ENCODE results near the gene STPG4. TPM values are rescaled to one million over a fixed set of nuclear protein-coding genes. Genes with fewer than 3 reads are reported as not detected.

The STPG4 gene
- total RNA-seq, 2 experiments from 2014 or later, result 0.27 TPM; not detected in 1

GRCh38 chr2:47093626-47094025, 61.5 kb downstream of the STPG4 start:
- Mint-ChIP-seq H3K4me3 (no peak overlapping the region), H3K27me3 (ENCODE audit: low read depth) (no peaks in the 10 kb centered on the region), H3K9me3 (no peaks in the 10 kb centered on the region), H3K27ac (no peak overlapping the region), H3K4me1 (ENCODE audit: low read depth) (no peaks in the 10 kb centered on the region), H3K36me3 (ENCODE audit: low read depth) (no peaks in the 10 kb centered on the region)
- intact Hi-C loops (cut with micrococcal nuclease), result no loop called here
- CTCF ChIA-PET, result no interaction called here
- DNase-seq, result no peak

- no peak for DNase-seq
- Mint-ChIP-seq H3K4me1 (ENCODE audit: low read depth) (no peaks in the 10 kb centered on the region), H3K36me3 (ENCODE audit: low read depth) (no peaks in the 10 kb centered on the region), H3K27ac (no peak overlapping the region), H3K4me3 (no peak overlapping the region), H3K9me3 (no peaks in the 10 kb centered on the region), H3K27me3 (ENCODE audit: low read depth) (no peaks in the 10 kb centered on the region)
- CTCF ChIA-PET, result interaction anchor here (0.6 kb wide), 1 partner anchor 20 kb away, joined by 4 read pairs; no protein-coding TSS in a partner anchor
- intact Hi-C loops (cut with micrococcal nuclease), result no loop called here
These were observed 62.6 kb downstream of the STPG4 start for GRCh38 chr2:47092465-47092864.

GRCh38 chr2:47091118-47091517, 64.0 kb downstream of the STPG4 start:
- H3K4me3 Mint-ChIP-seq, result no peak overlapping the region
- CTCF ChIA-PET, result no interaction called here
- no peak for DNase-seq
- H3K36me3 Mint-ChIP-seq (ENCODE audit: low read depth), result no peaks in the 10 kb centered on the region
- peaks cover 4% of the 10 kb centered on the region for H3K4me1 Mint-ChIP-seq (ENCODE audit: low read depth)
- peaks cover 2% of the 10 kb centered on the region for H3K27me3 Mint-ChIP-seq (ENCODE audit: low read depth)
- intact Hi-C loops (cut with micrococcal nuclease), result no loop called here
- no peak overlapping the region for H3K27ac Mint-ChIP-seq
- no peaks in the 10 kb centered on the region for H3K9me3 Mint-ChIP-seq

- Mint-ChIP-seq H3K4me1 (ENCODE audit: low read depth) (peaks cover 5% of the 10 kb centered on the region), H3K4me3 (no peak overlapping the region), H3K27ac (no peak overlapping the region), H3K27me3 (ENCODE audit: low read depth) (peaks cover 3% of the 10 kb centered on the region), H3K9me3 (no peaks in the 10 kb centered on the region), H3K36me3 (ENCODE audit: low read depth) (no peaks in the 10 kb centered on the region)
- intact Hi-C loops (cut with micrococcal nuclease), result loop anchor here (10.0 kb wide), 1 partner anchor 186 kb away; no protein-coding TSS in a partner anchor
- CTCF ChIA-PET, result interaction anchor here (0.6 kb wide), 1 partner anchor 165 kb away, joined by 3 read pairs; no protein-coding TSS in a partner anchor
- no peak for DNase-seq
These were observed 66.0 kb downstream of the STPG4 start for GRCh38 chr2:47089083-47089464.

- Mint-ChIP-seq H3K4me1 (ENCODE audit: low read depth) (peaks cover 5% of the 10 kb centered on the region), H3K36me3 (ENCODE audit: low read depth) (no peaks in the 10 kb centered on the region)
These were observed 66.6 kb downstream of the STPG4 start for GRCh38 chr2:47088371-47089082.

GRCh38 chr2:47087051-47087450, 68.1 kb downstream of the STPG4 start:
- CTCF ChIA-PET, result interaction anchor here (1.5 kb wide), 1 partner anchor 236 kb away, joined by 4 read pairs; no protein-coding TSS in a partner anchor
- intact Hi-C loops (cut with micrococcal nuclease), result loop anchor here (10.0 kb wide), 1 partner anchor 188 kb away; no protein-coding TSS in a partner anchor
- H3K9me3 Mint-ChIP-seq, result no peaks in the 10 kb centered on the region
- no peaks in the 10 kb centered on the region for H3K36me3 Mint-ChIP-seq (ENCODE audit: low read depth)
- no peak overlapping the region for H3K4me3 Mint-ChIP-seq
- no peak overlapping the region for H3K27ac Mint-ChIP-seq
- H3K27me3 Mint-ChIP-seq (ENCODE audit: low read depth), result peaks cover 3% of the 10 kb centered on the region
- peaks cover 5% of the 10 kb centered on the region for H3K4me1 Mint-ChIP-seq (ENCODE audit: low read depth)
- no peak for DNase-seq

More at GRCh38 chr2:47088371-47089082, 66.6 kb downstream of the STPG4 start:
- CTCF ChIA-PET, result interaction anchor here (0.6 kb wide), 1 partner anchor 185 kb away, joined by 4 read pairs; no protein-coding TSS in a partner anchor
- Mint-ChIP-seq H3K27ac (no peak overlapping the region), H3K27me3 (ENCODE audit: low read depth) (peaks cover 3% of the 10 kb centered on the region), H3K9me3 (no peaks in the 10 kb centered on the region), H3K4me3 (no peak overlapping the region)
- intact Hi-C loops (cut with micrococcal nuclease), result loop anchor here (10.0 kb wide), 1 partner anchor 186 kb away; no protein-coding TSS in a partner anchor
- no peak for DNase-seq

GRCh38 chr2:47086571-47086970, 68.5 kb downstream of the STPG4 start:
- H3K4me3 Mint-ChIP-seq, result no peak overlapping the region
- CTCF ChIA-PET, result interaction anchor here (1.5 kb wide), 1 partner anchor 236 kb away, joined by 4 read pairs; no protein-coding TSS in a partner anchor

GRCh38 chr2:47086054-47086471, 69.0 kb downstream of the STPG4 start:
- no peak overlapping the region for H3K27ac Mint-ChIP-seq
- peaks cover 3% of the 10 kb centered on the region for H3K27me3 Mint-ChIP-seq (ENCODE audit: low read depth)
- CTCF ChIA-PET, result interaction anchor here (1.5 kb wide), 1 partner anchor 237 kb away, joined by 4 read pairs; no protein-coding TSS in a partner anchor
- H3K4me3 Mint-ChIP-seq, result no peak overlapping the region
- H3K4me1 Mint-ChIP-seq (ENCODE audit: low read depth), result peaks cover 5% of the 10 kb centered on the region
- no peaks in the 10 kb centered on the region for H3K9me3 Mint-ChIP-seq
- H3K36me3 Mint-ChIP-seq (ENCODE audit: low read depth), result no peaks in the 10 kb centered on the region
- DNase-seq, result no peak
- intact Hi-C loops (cut with micrococcal nuclease), result loop anchor here (10.0 kb wide), 1 partner anchor 189 kb away; no protein-coding TSS in a partner anchor

More at GRCh38 chr2:47086571-47086970, 68.5 kb downstream of the STPG4 start:
- no peak for DNase-seq
- H3K27ac Mint-ChIP-seq, result no peak overlapping the region
- H3K9me3 Mint-ChIP-seq, result no peaks in the 10 kb centered on the region
- intact Hi-C loops (cut with micrococcal nuclease), result loop anchor here (10.0 kb wide), 1 partner anchor 188 kb away; no protein-coding TSS in a partner anchor
- peaks cover 5% of the 10 kb centered on the region for H3K4me1 Mint-ChIP-seq (ENCODE audit: low read depth)
- H3K36me3 Mint-ChIP-seq (ENCODE audit: low read depth), result no peaks in the 10 kb centered on the region
- H3K27me3 Mint-ChIP-seq (ENCODE audit: low read depth), result peaks cover 3% of the 10 kb centered on the region

GRCh38 chr2:47083886-47084687, 71.0 kb downstream of the STPG4 start:
- intact Hi-C loops (cut with micrococcal nuclease), result loop anchor here (10.0 kb wide), 1 partner anchor 191 kb away; no protein-coding TSS in a partner anchor
- no peak for DNase-seq
- Mint-ChIP-seq H3K9me3 (no peaks in the 10 kb centered on the region), H3K4me3 (no peak overlapping the region), H3K4me1 (ENCODE audit: low read depth) (peaks cover 5% of the 10 kb centered on the region), H3K27me3 (ENCODE audit: low read depth) (peaks cover 3% of the 10 kb centered on the region), H3K36me3 (ENCODE audit: low read depth) (no peaks in the 10 kb centered on the region), H3K27ac (no peak overlapping the region)
- CTCF ChIA-PET, result interaction anchor here (1.0 kb wide), 1 partner anchor 187 kb away, joined by 3 read pairs; no protein-coding TSS in a partner anchor

GRCh38 chr2:47083485-47083884, 71.6 kb downstream of the STPG4 start:
- intact Hi-C loops (cut with micrococcal nuclease), result loop anchor here (10.0 kb wide), 1 partner anchor 191 kb away; no protein-coding TSS in a partner anchor
- H3K27ac Mint-ChIP-seq, result no peak overlapping the region
- peaks cover 3% of the 10 kb centered on the region for H3K27me3 Mint-ChIP-seq (ENCODE audit: low read depth)
- no peak for DNase-seq
- H3K4me3 Mint-ChIP-seq, result no peak overlapping the region
- H3K36me3 Mint-ChIP-seq (ENCODE audit: low read depth), result no peaks in the 10 kb centered on the region
- H3K9me3 Mint-ChIP-seq, result no peaks in the 10 kb centered on the region
- CTCF ChIA-PET, result interaction anchor here (1.0 kb wide), 1 partner anchor 188 kb away, joined by 3 read pairs; no protein-coding TSS in a partner anchor
- peaks cover 5% of the 10 kb centered on the region for H3K4me1 Mint-ChIP-seq (ENCODE audit: low read depth)

GRCh38 chr2:47083005-47083404, 72.1 kb downstream of the STPG4 start:
- no peak for DNase-seq
- H3K4me3 Mint-ChIP-seq, result no peak overlapping the region
- no peaks in the 10 kb centered on the region for H3K36me3 Mint-ChIP-seq (ENCODE audit: low read depth)
- peaks cover 5% of the 10 kb centered on the region for H3K4me1 Mint-ChIP-seq (ENCODE audit: low read depth)
- H3K27me3 Mint-ChIP-seq (ENCODE audit: low read depth), result peaks cover 3% of the 10 kb centered on the region
- CTCF ChIA-PET, result interaction anchor here (0.6 kb wide), 1 partner anchor 38 kb away, joined by 3 read pairs; no protein-coding TSS in a partner anchor
- no peaks in the 10 kb centered on the region for H3K9me3 Mint-ChIP-seq
- no peak overlapping the region for H3K27ac Mint-ChIP-seq
- intact Hi-C loops (cut with micrococcal nuclease), result loop anchor here (10.0 kb wide), 1 partner anchor 192 kb away; no protein-coding TSS in a partner anchor

GRCh38 chr2:47080888-47081301, 74.2 kb downstream of the STPG4 start:
- no peak for DNase-seq
- CTCF ChIA-PET, result interaction anchor here (0.8 kb wide), 1 partner anchor 38 kb away, joined by 6 read pairs; no protein-coding TSS in a partner anchor
- Mint-ChIP-seq H3K4me3 (no peak overlapping the region), H3K27me3 (ENCODE audit: low read depth) (no peaks in the 10 kb centered on the region), H3K27ac (no peak overlapping the region), H3K36me3 (ENCODE audit: low read depth) (no peaks in the 10 kb centered on the region), H3K9me3 (no peaks in the 10 kb centered on the region), H3K4me1 (ENCODE audit: low read depth) (no peaks in the 10 kb centered on the region)
- intact Hi-C loops (cut with micrococcal nuclease), result loop anchor here (10.0 kb wide), 1 partner anchor 194 kb away; no protein-coding TSS in a partner anchor

Data from activated naive CD4-positive, alpha-beta T cell treated with anti-CD3 and anti-CD28 coated beads for 36 hours (primary cell).